Hypothalamus (tissue), 51 donors: ENCODE results near the gene PRKAR2B.
"Not testable (repeated sequence)": the region's sequence is repeated elsewhere in the genome, so short reads cannot be mapped to it uniquely, and the experiment has no call there.

Experiments
- DNase-seq, 51 donors: peaks; one replicate each; lab custom pipeline; 2025; lab: John Stamatoyannopoulos, UW

The PRKAR2B gene

GRCh38 chr7:107026166-107026565, 18.3 kb upstream of the PRKAR2B start:
- DNase-seq = no peak

DNA sequence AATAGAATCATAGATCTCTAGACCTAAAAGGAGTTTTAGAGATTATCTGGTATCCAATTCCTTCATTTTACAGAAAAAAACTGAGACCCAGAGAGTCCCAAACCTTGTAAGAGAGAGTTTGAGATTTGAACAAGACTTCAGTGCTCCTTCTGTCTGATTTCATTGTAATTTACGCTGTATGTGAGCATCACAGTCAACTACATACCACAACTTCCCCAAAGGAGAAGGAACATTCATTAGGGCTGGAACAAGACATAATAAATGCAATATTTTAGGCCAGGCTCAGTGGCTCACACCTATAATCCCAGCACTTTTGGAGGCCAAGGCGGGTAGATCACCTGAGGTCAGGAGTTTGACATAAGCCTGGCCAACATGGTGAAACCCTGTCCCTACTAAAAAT, 17.3 kb upstream of the PRKAR2B start:
- DNase-seq = no peak

- DNase-seq = no peak
Measured at GRCh38 chr7:107029061-107029763, 15.3 kb upstream of the PRKAR2B start.

- no peak for DNase-seq
Measured at GRCh38 chr7:107029764-107030286, 14.7 kb upstream of the PRKAR2B start.

GRCh38 chr7:107032050-107032449, 12.5 kb upstream of the PRKAR2B start:
- DNase-seq = no peak

GRCh38 chr7:107032720-107033438, 11.6 kb upstream of the PRKAR2B start:
- DNase-seq = no peak

- no peak for DNase-seq
Measured at GRCh38 chr7:107034553-107034952, 10.0 kb upstream of the PRKAR2B start.

GRCh38 chr7:107035446-107035845, 9.1 kb upstream of the PRKAR2B start:
- no peak for DNase-seq

DNA sequence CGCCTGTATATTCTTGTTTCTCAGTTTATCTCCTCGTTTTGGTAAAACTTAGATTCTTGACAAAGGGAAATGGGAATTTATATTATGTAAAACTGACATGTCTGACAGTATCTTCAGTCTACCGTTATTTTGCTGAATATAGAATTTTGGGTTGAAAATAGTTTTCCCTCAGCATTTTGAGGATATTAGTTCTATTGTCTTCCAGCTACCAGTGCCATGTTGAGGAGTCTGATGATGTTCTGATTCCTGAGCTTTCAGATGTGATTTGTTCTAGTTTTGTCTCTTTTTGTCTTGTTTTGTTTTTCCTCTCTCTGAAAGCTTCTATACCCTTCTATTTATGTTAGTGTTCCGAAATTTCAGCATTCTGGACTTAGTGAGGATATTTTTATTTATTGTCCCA, 8.0 kb upstream of the PRKAR2B start:
- DNase-seq = no peak

DNA sequence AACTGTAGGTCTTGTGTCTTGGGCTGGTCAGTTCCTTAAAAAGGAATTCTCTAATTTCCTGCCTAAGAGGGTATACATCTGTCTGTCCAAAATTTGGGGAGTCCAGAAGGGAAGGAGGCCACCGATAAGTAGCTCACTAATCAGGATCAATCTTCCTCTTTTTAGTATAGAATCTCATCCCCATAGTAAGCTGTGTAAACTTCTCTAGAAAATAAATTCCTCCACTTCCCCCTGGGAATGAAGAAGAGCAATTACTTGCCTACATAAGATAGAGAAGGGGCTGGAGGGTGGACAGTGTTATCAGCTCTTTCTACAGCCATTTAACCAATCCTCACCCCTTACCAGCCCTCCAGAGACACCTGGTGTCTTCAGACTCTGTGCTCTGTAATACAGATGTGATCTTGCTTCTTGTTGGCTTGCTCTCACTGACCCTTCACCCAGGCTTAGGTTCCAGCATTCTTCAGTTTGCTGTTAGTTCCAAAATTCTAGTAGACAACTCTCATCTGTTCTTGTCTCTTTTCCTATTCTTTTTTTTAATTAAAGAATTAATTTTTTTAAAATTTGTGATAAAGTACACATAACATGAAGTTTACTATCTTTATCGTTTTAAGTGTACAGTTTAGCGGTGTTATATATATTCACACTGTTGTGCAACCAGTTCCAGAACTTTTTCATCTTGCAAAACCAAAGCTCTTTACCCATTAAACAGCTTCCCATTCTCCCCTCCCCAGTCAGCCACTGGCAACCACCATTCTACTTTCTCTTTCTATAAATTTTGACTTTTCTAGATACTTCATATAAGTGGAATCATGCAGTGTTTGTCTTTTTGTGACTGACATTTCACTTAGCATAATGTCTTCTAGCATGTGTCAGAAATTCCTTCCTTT, 6.5 kb upstream of the PRKAR2B start:
- no peak for DNase-seq

DNA sequence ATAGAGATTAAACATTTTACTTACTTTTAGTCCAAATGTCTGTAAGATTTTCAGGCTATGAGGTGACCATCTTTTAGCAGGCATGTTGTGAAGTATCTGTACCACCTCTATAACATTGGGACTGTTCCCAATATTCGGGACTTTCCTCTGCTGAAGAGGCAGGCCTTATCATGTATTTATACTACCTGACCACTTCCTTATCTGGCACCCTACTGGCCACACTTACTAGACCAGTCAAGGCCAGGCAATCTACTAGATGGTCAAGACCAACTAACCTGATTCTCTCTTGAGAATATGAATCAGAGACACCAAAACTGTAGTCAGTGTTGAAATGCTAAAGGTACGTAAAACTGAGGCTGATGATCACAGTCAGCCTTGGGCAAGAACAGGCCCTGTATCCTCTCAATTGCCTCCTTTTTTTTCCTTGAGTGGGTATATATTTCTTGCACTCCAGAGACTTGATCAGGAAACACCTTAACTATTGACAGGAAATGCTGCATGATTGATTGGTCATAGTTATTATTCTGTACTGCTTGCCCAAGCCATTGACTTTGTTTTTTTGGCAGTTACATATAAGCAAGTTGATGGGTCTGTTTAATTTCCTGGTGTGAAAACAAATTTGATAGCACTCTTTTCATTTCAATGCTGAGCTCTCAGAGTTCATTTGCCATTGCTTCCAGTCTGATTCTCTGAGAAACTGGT, 5.2 kb upstream of the PRKAR2B start:
- no peak for DNase-seq

DNA sequence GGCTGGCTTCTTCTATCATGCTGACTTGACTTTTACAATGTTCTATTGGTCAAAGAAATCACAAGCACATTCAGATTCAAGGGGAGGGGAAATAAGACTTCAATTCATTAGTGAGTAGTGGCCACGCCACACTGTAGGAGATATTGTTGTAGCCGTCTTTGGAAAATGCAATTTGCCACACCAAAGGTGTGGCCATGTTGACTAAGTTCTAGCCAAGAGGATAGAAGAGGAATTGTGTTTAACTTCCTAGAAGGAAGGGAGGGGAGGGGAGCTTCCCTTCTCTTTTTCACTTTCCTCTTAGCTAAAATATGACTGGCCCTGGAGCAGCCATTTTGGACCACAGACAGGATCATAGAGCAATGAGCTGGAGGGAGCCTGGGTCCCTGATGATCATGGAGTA, 3.4 kb upstream of the PRKAR2B start:
- no peak for DNase-seq

DNA sequence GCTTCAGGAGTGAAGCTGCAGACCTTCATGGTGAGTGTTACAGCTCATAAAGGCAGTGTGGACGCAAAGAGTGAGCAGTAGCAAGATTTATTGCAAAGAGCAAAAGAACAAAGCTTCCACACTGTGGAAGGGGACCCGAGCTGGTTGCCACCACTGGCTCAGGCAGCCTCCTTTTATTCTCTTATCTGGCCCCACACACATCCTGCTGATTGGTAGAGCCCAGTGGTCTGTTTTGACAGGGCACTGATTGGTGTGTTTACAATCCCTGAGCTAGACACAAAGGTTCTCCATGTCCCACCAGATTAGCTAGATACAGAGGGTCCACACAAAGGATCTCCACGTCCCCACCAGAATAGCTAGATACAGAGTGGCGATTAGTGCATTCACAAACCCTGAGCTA, 2.7 kb upstream of the PRKAR2B start:
- DNase-seq = not testable (repeated sequence)

GRCh38 chr7:107042326-107042910, 2.1 kb upstream of the PRKAR2B start:
- not testable (repeated sequence) for DNase-seq

DNA sequence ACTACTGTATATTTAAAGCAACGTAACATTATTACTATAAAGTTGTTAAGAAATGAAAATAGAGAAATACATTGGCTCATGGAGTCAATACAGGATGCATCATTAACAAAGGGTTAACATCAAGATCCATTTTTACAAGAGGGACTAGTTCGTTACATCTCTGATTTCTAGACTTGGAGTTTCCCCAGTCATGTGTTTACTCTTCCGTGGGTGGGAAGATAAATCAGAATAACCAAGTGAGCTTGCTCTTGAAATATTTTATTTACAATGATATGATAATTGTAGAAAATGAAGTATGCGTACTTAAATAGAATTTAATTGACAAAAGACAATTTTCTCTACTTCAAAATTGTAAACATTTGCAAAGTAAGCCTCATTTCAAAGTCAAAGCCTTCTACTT, 1.0 kb upstream of the PRKAR2B start:
- no peak for DNase-seq

DNA sequence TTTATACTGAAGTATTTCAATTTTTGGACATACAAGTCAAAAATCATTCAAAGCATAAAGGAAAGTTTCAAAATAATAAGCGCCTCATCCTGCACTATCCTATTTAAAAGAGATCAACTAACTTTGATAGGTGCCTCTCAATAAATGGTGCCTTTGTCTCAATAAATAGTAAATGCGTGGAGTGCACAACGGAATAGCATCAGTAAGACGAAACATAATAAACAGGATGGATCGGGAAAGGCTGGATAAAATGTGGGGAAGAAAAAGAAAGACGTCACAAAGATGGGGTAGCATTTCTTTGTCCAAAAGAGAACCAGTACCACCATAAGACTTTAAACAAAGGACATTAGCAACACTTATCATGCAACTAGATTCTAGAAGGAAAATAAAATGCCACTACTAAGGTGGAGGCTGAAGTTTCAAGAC, 571 bp upstream of the PRKAR2B start:
- no peak for DNase-seq

GRCh38 chr7:107045195-107045960, 873 bp downstream of the PRKAR2B start:
- DNase-seq = peak in 4 of 51 donors; percentile 28 to 42 (median 38)

- peak in 1 of 51 donors; percentile 42 for DNase-seq
Measured at GRCh38 chr7:107045980-107046379, 1.5 kb downstream of the PRKAR2B start.
